GM21367 (cell line): ENCODE results near the gene COMMD9.
"Not testable (repeated sequence)": the region's sequence is repeated elsewhere in the genome, so short reads cannot be mapped to it uniquely, and the experiment has no call there.

Experiments used
- ATAC-seq: cut with Tn5 transposase; IDR thresholded peaks from one replicate; pipeline ENCODE4 v1.9.1; 2021; ENCODE audit not compliant: unreplicated experiment

The COMMD9 gene

GRCh38 chr11:36289226-36289852, at the start of gene COMMD9:
Gene COMMD9 (minus strand): TSS chr11:36289424. CDS start chr11:36289412, 12 bp downstream.
- ATAC-seq = peak; percentile 99

GRCh38 chr11:36333897-36334296, 44.7 kb upstream of the COMMD9 start:
- ATAC-seq = no peak

- ATAC-seq = no peak
Measured at GRCh38 chr11:36333468-36333867, 44.2 kb upstream of the COMMD9 start.

- no peak for ATAC-seq
Measured at GRCh38 chr11:36330411-36330810, 41.2 kb upstream of the COMMD9 start.

GRCh38 chr11:36328966-36329673, 39.9 kb upstream of the COMMD9 start:
- ATAC-seq = no peak

- peak; percentile 87 for ATAC-seq
Measured at GRCh38 chr11:36326524-36327419, 37.5 kb upstream of the COMMD9 start.

GRCh38 chr11:36325403-36325802, 36.2 kb upstream of the COMMD9 start:
- not testable (repeated sequence) for ATAC-seq

GRCh38 chr11:36324956-36325355, 35.7 kb upstream of the COMMD9 start:
- ATAC-seq = not testable (repeated sequence)

- ATAC-seq = no peak
Measured at GRCh38 chr11:36317992-36318391, 28.8 kb upstream of the COMMD9 start.

- ATAC-seq = no peak
Measured at GRCh38 chr11:36316049-36316448, 26.8 kb upstream of the COMMD9 start.

- no peak for ATAC-seq
Measured at GRCh38 chr11:36314434-36314767, 25.2 kb upstream of the COMMD9 start.

GRCh38 chr11:36313750-36314433, 24.7 kb upstream of the COMMD9 start:
- no peak for ATAC-seq

- ATAC-seq = no peak
Measured at GRCh38 chr11:36312611-36313472, 23.6 kb upstream of the COMMD9 start.

GRCh38 chr11:36311926-36312595, 22.8 kb upstream of the COMMD9 start:
- no peak for ATAC-seq

- ATAC-seq = no peak
Measured at GRCh38 chr11:36309779-36310178, 20.6 kb upstream of the COMMD9 start.

- no peak for ATAC-seq
Measured at GRCh38 chr11:36308577-36308976, 19.4 kb upstream of the COMMD9 start.

GRCh38 chr11:36306888-36307287, 17.7 kb upstream of the COMMD9 start:
- no peak for ATAC-seq

- ATAC-seq = no peak
Measured at GRCh38 chr11:36305047-36305446, 15.8 kb upstream of the COMMD9 start.

- ATAC-seq = no peak
Measured at GRCh38 chr11:36304351-36304750, 15.1 kb upstream of the COMMD9 start.

- no peak for ATAC-seq
Measured at GRCh38 chr11:36300650-36301049, 11.4 kb upstream of the COMMD9 start.
